GM19455 (cell line): Measurements from ENCODE around the gene LRRC36.

Source experiments
- ATAC-seq: cut with Tn5 transposase; IDR thresholded peaks from one replicate; pipeline ENCODE4 v1.9.1; 2021; ENCODE audit not compliant: unreplicated experiment

Gene LRRC36

GRCh38 chr16:67388591-67388990 lies 62.0 kb downstream of the LRRC36 start:
- ATAC-seq, result no peak

GRCh38 chr16:67389911-67390815 lies 63.5 kb downstream of the LRRC36 start:
- ATAC-seq, result no peak

GRCh38 chr16:67390816-67391423 lies 64.3 kb downstream of the LRRC36 start:
- no peak for ATAC-seq

- no peak for ATAC-seq
Measured at GRCh38 chr16:67391424-67392300, 65.0 kb downstream of the LRRC36 start.

- ATAC-seq, result no peak
Measured at GRCh38 chr16:67392301-67393059, 65.9 kb downstream of the LRRC36 start.

GRCh38 chr16:67393111-67393787 lies 66.6 kb downstream of the LRRC36 start, which contains the start of gene TPPP3:
Gene TPPP3, minus strand, starts transcription at chr16:67393498. Its CDS starts 2,387 bp downstream, at chr16:67391111.
- ATAC-seq, result no peak

GRCh38 chr16:67393788-67394154 lies 67.2 kb downstream of the LRRC36 start:
- no peak for ATAC-seq

- no peak for ATAC-seq
Measured at GRCh38 chr16:67394155-67395104, 67.8 kb downstream of the LRRC36 start.

GRCh38 chr16:67395105-67395457 lies 68.5 kb downstream of the LRRC36 start:
- ATAC-seq, result no peak

GRCh38 chr16:67395458-67396158 lies 69.0 kb downstream of the LRRC36 start:
- ATAC-seq, result no peak

- no peak for ATAC-seq
Measured at GRCh38 chr16:67396159-67397035, 69.8 kb downstream of the LRRC36 start.

GRCh38 chr16:67397036-67397801 lies 70.6 kb downstream of the LRRC36 start:
- ATAC-seq, result no peak

- ATAC-seq, result no peak
Measured at GRCh38 chr16:67397812-67398545, 71.4 kb downstream of the LRRC36 start.

GRCh38 chr16:67398546-67399217 lies 72.1 kb downstream of the LRRC36 start:
- ATAC-seq, result no peak

- ATAC-seq, result no peak
Measured at GRCh38 chr16:67399218-67399733, 72.7 kb downstream of the LRRC36 start.
